Measurements from ENCODE around the gene NDE1.

The NDE1 gene

DNA sequence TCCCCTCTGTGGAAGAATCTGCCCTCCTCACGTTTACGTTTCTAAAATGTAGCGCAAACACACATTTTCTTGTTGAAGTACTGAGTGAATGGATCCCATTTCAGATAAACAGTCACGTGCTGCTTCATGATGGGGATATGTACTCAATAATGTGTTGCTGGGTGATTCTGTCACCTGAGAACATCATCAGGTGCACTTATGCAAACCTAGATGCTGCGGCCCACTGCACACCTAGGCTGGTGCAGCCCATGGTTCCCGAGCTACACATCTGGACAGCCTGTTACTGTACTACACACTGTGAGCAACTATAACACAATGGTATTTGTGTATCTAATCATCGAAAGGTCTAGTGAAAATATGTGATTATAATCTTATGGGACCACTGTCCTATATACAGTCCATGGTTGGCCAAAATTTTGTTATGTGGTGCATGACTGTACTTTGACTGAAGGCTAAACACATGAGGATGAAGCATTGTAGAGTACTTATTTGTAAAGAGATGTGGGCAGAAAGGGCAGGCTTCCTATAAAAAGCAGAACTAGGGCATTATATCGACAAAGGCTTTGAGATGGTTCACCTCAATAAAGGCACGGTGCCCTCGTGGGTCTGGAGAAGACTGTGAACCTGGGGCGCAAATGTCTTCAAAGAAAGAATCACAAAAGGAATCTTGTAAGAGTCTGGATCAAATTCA is 33.4 kb upstream of the NDE1 start:
- TF ChIP-seq TAF1 (IDR thresholded peaks at IDR 0.05; ENCODE audit: borderline replicate concordance, insufficient read depth, low read length) (no peak), POLR2AphosphoS5 (IDR thresholded peaks at IDR 0.05; ENCODE audit: low read depth, low read length) (no peak), FOXP2 (optimal IDR thresholded peaks at IDR 0.05; ENCODE audit: borderline replicate concordance, extremely low read depth, extremely low read length, insufficient read depth) (no peak), SIN3A (IDR thresholded peaks at IDR 0.05; ENCODE audit: borderline replicate concordance, insufficient read depth, low read length) (no peak)

DNA sequence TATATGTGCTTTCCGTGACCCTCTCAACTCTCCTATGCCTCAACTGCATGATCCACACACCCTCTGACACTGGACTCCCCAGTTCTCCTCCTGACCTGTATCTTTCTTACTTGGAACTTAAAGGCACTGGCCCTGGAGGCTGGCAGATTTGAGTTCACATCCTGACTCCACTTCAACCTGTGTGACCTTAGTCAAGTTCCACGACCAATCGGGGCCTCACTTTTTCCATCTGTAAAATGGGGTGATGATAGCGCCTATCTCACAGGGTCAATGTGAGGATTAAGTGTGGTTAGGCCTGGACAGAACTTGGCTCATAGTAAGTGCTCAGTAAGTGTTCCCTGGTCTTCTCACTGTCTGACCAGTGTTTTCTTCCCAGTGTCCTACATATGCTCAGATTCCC is 32.1 kb upstream of the NDE1 start:
- TF ChIP-seq POLR2AphosphoS5 (IDR thresholded peaks at IDR 0.05; ENCODE audit: low read depth, low read length) (no peak), TAF1 (IDR thresholded peaks at IDR 0.05; ENCODE audit: borderline replicate concordance, insufficient read depth, low read length) (no peak), FOXP2 (optimal IDR thresholded peaks at IDR 0.05; ENCODE audit: borderline replicate concordance, extremely low read depth, extremely low read length, insufficient read depth) (no peak), SIN3A (IDR thresholded peaks at IDR 0.05; ENCODE audit: borderline replicate concordance, insufficient read depth, low read length) (no peak)
- TF ChIP-seq, protein P1, sequence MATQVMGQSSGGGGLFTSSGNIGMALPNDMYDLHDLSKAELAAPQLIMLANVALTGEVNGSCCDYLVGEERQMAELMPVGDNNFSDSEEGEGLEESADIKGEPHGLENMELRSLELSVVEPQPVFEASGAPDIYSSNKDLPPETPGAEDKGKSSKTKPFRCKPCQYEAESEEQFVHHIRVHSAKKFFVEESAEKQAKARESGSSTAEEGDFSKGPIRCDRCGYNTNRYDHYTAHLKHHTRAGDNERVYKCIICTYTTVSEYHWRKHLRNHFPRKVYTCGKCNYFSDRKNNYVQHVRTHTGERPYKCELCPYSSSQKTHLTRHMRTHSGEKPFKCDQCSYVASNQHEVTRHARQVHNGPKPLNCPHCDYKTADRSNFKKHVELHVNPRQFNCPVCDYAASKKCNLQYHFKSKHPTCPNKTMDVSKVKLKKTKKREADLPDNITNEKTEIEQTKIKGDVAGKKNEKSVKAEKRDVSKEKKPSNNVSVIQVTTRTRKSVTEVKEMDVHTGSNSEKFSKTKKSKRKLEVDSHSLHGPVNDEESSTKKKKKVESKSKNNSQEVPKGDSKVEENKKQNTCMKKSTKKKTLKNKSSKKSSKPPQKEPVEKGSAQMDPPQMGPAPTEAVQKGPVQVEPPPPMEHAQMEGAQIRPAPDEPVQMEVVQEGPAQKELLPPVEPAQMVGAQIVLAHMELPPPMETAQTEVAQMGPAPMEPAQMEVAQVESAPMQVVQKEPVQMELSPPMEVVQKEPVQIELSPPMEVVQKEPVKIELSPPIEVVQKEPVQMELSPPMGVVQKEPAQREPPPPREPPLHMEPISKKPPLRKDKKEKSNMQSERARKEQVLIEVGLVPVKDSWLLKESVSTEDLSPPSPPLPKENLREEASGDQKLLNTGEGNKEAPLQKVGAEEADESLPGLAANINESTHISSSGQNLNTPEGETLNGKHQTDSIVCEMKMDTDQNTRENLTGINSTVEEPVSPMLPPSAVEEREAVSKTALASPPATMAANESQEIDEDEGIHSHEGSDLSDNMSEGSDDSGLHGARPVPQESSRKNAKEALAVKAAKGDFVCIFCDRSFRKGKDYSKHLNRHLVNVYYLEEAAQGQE (IDR thresholded peaks at IDR 0.05; ENCODE audit: insufficient read depth in 1 of 2, low read depth in 2 of 2, low read length in 2 of 2) = no peak

DNA sequence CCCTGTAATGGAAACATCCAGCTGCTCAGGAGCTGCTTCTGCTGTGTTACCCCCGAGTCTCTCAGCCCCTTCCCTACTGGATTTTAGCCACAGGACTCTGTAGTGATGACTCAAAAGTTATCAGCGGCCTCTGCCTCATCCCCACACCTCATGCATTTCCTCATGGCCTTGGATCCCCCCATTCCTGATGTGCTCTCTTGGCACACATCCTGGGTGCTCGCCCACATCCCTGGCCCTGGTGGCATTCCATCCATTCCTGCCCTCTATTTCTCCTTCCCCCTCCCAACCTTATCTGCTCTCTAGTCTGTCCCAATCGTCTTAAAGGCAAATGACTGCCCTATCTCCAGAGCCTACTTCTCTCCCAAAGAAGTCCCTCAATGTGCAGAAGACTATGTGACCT is 31.7 kb upstream of the NDE1 start:
- TF ChIP-seq POLR2AphosphoS5 (IDR thresholded peaks at IDR 0.05; ENCODE audit: low read depth, low read length) (no peak), SIN3A (IDR thresholded peaks at IDR 0.05; ENCODE audit: borderline replicate concordance, insufficient read depth, low read length) (no peak)

DNA sequence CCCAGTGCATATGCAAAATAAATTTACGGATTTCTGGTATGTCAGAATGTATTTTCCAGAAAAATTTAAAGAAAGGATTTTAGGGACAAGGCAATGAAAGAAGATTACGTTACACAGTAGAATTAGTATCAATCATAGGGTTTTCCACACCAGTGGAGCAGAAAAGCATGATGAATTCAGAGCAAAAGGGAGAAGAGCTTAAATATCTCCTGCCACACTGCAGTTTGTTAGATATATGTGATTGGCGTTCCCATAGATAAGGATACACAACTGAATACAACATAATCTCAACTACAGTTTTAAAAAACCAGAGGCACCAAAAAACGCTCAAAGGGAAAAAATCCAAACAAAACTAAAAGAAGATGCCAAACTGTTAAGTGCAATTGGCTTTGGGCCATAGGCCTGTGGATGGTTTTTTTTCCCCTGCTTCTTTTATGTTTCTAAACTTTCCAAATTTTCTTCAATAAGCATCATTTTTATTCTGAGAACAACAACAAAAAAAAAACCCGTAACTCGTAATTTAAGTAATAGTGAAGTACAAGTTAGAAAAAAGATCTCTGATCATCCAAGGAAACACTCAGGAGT is 29.3 kb upstream of the NDE1 start:
- no peak for TF ChIP-seq FOXP2 (optimal IDR thresholded peaks at IDR 0.05; ENCODE audit: borderline replicate concordance, extremely low read depth, extremely low read length, insufficient read depth)

DNA sequence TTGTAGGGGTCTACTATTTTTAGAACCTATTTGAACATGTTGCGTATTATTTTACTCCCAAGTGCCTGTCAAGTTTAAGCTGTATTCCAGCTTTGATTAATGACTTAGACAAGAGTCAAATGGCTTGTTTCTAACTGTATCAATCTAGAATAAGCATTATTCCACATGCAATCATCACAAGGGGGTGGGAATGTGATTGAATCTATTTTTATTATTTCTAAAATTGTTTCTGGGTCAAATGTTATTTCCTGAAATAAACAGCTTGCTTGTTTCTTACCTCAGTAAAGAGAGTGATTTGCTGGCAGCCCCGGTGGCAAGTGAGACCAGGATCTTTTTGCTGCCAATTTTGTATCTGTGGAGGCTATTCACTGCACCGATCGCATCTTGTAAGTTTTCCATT is 28.6 kb upstream of the NDE1 start:
- no peak for TF ChIP-seq SIN3A (IDR thresholded peaks at IDR 0.05; ENCODE audit: borderline replicate concordance, insufficient read depth, low read length)
- TF ChIP-seq FOXP2 (optimal IDR thresholded peaks at IDR 0.05; ENCODE audit: borderline replicate concordance, extremely low read depth, extremely low read length, insufficient read depth) = no peak
- TF ChIP-seq, protein P1 (IDR thresholded peaks at IDR 0.05; ENCODE audit: insufficient read depth in 1 of 2, low read depth in 2 of 2, low read length in 2 of 2) = no peak
- TF ChIP-seq POLR2AphosphoS5 (IDR thresholded peaks at IDR 0.05; ENCODE audit: low read depth, low read length) = no peak
- no peak for TF ChIP-seq TAF1 (IDR thresholded peaks at IDR 0.05; ENCODE audit: borderline replicate concordance, insufficient read depth, low read length)

DNA sequence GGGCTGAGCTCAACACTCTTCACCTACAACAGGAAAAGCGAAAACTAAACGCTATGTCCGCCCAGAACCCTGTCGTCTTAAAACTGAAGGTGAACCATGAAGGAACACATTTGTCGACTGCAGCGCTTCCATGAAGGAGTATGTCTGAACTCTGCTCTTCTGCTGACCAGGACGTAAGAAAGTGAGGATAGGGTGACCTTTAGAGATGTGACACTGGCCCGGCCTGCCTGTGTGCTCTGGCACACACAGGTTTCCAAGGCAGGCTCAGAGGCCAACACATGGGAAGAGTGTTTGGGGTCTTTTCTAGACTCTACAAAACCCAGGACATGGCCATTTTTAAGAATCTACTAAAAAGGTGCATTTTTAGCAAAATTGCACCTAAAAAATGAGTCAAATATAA is 28.2 kb upstream of the NDE1 start:
- no peak for TF ChIP-seq TAF1 (IDR thresholded peaks at IDR 0.05; ENCODE audit: borderline replicate concordance, insufficient read depth, low read length)
- no peak for TF ChIP-seq POLR2AphosphoS5 (IDR thresholded peaks at IDR 0.05; ENCODE audit: low read depth, low read length)
- no peak for TF ChIP-seq FOXP2 (optimal IDR thresholded peaks at IDR 0.05; ENCODE audit: borderline replicate concordance, extremely low read depth, extremely low read length, insufficient read depth)
- TF ChIP-seq, protein P1 (IDR thresholded peaks at IDR 0.05; ENCODE audit: insufficient read depth in 1 of 2, low read depth in 2 of 2, low read length in 2 of 2) = no peak
- no peak for TF ChIP-seq SIN3A (IDR thresholded peaks at IDR 0.05; ENCODE audit: borderline replicate concordance, insufficient read depth, low read length)

Measured in PFSK-1 (cell line).